Activated CD4-positive, alpha-beta T cell treated with anti-CD3 and anti-CD28 coated beads for 36 hours (primary cell): ENCODE measurements around the gene CHST9. TPM values are rescaled to one million over a fixed set of nuclear protein-coding genes. Genes with fewer than 3 reads are reported as not detected.
"Not testable (repeated sequence)": the region's sequence is repeated elsewhere in the genome, so short reads cannot be mapped to it uniquely, and the experiment has no call there.

Source experiments
- ATAC-seq: fragments of 200-7000 bp; cut with Tn5 transposase; one replicate; pipeline ENCODE4 v1.10.0; 2021; ENCODE audit warnings: mild to moderate bottlenecking, moderate library complexity
- CTCF ChIA-PET: fragments of 350-600 bp; sonication (Branson Sonifier 250); formaldehyde crosslinking; loops from one replicate; lab custom pipeline; 2021; ENCODE audit warnings: antibody characterized with exemption; lab: Charles Lee
- POLR2A ChIA-PET: fragments of 350-600 bp; sonication (Branson Sonifier 250); formaldehyde crosslinking; loops from one replicate; lab custom pipeline; 2021; ENCODE audit warnings: antibody characterized with exemption, inconsistent platforms; lab: Charles Lee
- DNase-seq: peaks from one replicate; pipeline ENCODE4 v3.0.0-alpha.2; 2020
- H3K27ac Mint-ChIP-seq: one replicate; pipeline ENCODE4 v1.8.0; 2021; ENCODE audit warnings: mixed read lengths
- H3K27me3 Mint-ChIP-seq: one replicate; pipeline ENCODE4 v1.8.0; 2021; ENCODE audit warnings: mixed read lengths
- H3K36me3 Mint-ChIP-seq: one replicate; pipeline ENCODE4 v1.8.0; 2021; ENCODE audit warnings: low read depth, mixed read lengths
- H3K4me1 Mint-ChIP-seq: one replicate; pipeline ENCODE4 v1.8.0; 2021; ENCODE audit warnings: mixed read lengths
- H3K4me3 Mint-ChIP-seq: one replicate; pipeline ENCODE4 v1.8.0; 2021; ENCODE audit warnings: mild to moderate bottlenecking, moderate library complexity, mixed read lengths
- H3K9me3 Mint-ChIP-seq: one replicate; pipeline ENCODE4 v1.8.0; 2021; ENCODE audit warnings: low read depth, mixed read lengths
- intact Hi-C, 2 experiments: fragments of 100-400 bp; cut with DNase I in 1 of 2; cut with micrococcal nuclease in 1 of 2; formaldehyde crosslinking; loops; one replicate each; pipeline versions ENCODE4 v1.14.2 to v1.15.1; 2022 to 2024; cut with DNase I, micrococcal nuclease
- total RNA-seq, 2 experiments: library from RNA; stranded (reverse); gene quantifications; one replicate each; pipeline ENCODE4 v1.2.3, GENCODE V29; 2021

CHST9 gene, protein sequence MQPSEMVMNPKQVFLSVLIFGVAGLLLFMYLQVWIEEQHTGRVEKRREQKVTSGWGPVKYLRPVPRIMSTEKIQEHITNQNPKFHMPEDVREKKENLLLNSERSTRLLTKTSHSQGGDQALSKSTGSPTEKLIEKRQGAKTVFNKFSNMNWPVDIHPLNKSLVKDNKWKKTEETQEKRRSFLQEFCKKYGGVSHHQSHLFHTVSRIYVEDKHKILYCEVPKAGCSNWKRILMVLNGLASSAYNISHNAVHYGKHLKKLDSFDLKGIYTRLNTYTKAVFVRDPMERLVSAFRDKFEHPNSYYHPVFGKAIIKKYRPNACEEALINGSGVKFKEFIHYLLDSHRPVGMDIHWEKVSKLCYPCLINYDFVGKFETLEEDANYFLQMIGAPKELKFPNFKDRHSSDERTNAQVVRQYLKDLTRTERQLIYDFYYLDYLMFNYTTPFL
- not detected for total RNA-seq

DNA sequence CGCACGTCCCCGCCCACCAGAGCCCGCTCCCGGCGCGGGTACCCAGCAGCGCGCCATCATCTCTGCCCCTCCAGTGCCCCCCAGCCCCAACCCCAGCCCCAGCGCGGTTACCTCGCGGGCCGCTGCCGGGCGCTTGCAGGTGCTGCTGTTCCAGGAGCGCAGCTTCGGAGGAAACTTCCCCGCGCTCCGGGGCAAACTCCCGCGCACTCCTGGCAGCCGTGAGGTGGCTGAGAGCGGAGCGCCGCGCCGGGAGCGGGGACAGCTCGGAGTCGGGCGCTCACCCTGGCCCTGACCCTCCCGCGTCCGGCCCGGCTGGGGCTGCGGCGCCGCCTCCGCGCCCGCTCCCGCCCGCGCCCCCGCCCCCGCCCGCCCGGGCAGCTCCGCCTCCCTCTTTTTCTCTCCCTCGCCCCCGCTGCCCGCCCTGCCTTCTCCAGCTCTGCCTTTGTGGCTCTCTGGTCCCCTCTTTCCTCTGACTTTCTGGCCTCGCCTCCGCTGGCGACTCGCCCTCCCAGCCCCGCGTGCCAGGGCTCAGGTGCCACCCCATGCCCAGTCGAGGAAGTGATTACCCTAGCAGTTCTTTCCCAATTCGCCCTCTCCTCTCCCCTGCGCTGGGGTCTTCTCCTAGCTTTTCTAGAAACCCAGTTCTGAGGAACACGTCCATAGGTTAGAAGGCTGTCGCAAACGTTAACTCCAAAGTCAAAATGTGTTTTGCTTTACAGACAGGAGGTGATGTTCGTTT lies at the start of gene CHST9:
Gene CHST9, minus strand, starts transcription at position 284 of the 739 bp plus-strand sequence. CDS start 42,499 bp downstream, outside the sequence.
- POLR2A ChIA-PET: no interaction called here
- CTCF ChIA-PET: no interaction called here
- ATAC-seq (no peak), DNase-seq (peak; percentile 4)
- H3K27me3 Mint-ChIP-seq: peaks cover 27% of the 10 kb centered on the region
- H3K4me3 Mint-ChIP-seq: no peak within 1 kb of the TSS
- no peaks in the 10 kb centered on the region for H3K9me3 Mint-ChIP-seq
- H3K27ac Mint-ChIP-seq: no peak within 1 kb of the TSS
- H3K4me1 Mint-ChIP-seq: peaks cover 2% of the 10 kb centered on the region
- no peaks in the 10 kb centered on the region for H3K36me3 Mint-ChIP-seq
- intact Hi-C loops: no loop called here

DNA sequence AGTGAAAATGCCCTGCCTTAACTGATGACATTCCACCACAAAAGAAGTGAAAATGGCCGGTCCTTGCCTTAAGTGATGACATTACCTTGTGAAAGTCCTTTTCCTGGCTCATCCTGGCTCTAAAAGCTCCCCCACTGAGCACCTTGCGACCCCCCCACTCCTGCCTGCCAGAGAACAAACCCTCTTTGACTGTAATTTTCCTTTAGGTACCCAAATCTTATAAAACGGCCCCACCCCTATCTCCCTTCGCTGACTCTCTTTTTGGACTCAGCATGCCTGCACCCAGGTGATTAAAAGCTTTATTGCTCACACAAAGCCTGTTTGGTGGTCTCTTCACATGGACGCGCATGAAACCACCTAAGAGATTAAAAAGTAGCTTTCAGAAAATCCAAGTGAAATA lies 47.2 kb upstream of the CHST9 start:
- H3K36me3 Mint-ChIP-seq, ATAC-seq, CTCF ChIA-PET, H3K27me3 Mint-ChIP-seq, DNase-seq, H3K9me3 Mint-ChIP-seq, POLR2A ChIA-PET, H3K27ac Mint-ChIP-seq, H3K4me3 Mint-ChIP-seq, H3K4me1 Mint-ChIP-seq: not testable (repeated sequence)
- intact Hi-C loops: loop anchor here in 1 of 2 experiments (5.0 kb wide), 1 partner anchor 50 kb away; no protein-coding TSS in a partner anchor

DNA sequence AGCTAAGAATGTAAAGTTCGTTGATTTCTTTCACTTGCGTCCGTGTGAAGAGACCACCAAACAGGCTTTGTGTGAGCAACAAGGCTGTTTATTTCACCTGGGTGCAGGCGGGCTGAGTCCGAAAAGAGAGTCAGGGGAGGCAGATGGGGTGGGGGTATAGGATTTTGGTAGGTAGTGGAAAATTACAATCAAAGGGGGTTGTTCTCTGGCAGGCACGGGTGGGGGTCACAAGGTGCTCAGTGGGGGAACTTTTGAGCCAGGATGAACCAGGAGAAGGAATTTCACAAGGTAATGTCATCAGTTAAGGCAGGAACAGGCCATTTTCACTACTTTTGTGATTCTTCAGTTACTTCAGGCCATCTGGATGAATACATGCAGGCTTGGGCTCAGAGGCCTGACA lies 46.6 kb upstream of the CHST9 start:
- CTCF ChIA-PET, ATAC-seq, POLR2A ChIA-PET, H3K27me3 Mint-ChIP-seq, H3K4me1 Mint-ChIP-seq, H3K27ac Mint-ChIP-seq, DNase-seq, H3K36me3 Mint-ChIP-seq, H3K9me3 Mint-ChIP-seq, H3K4me3 Mint-ChIP-seq: not testable (repeated sequence)
- intact Hi-C loops: loop anchor here in 1 of 2 experiments (5.0 kb wide), 1 partner anchor 49 kb away; no protein-coding TSS in a partner anchor

DNA sequence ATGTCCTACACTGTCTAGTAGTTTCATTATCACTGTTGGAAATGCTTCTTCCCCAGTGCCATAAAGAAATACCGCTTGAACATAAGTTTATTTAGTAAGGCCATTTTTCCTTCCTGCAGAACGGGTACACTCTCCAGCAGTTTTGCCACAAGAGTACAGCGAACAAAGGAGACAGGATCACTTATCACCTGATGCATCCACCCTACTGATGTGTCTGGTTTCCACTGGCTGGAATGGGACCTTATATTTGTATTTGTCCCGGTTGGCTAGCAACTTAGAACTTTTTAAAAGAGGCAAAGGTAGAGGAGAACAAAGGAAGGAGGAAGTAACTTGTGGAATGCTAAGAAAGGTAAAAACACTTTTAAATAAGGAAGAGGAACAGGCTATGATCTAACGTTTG lies 46.1 kb upstream of the CHST9 start:
- H3K36me3 Mint-ChIP-seq, DNase-seq, H3K4me1 Mint-ChIP-seq, H3K27ac Mint-ChIP-seq, H3K4me3 Mint-ChIP-seq, ATAC-seq, POLR2A ChIA-PET, CTCF ChIA-PET, H3K27me3 Mint-ChIP-seq, H3K9me3 Mint-ChIP-seq: not testable (repeated sequence)
- intact Hi-C loops: loop anchor here in 1 of 2 experiments (5.0 kb wide), 1 partner anchor 49 kb away; no protein-coding TSS in a partner anchor

DNA sequence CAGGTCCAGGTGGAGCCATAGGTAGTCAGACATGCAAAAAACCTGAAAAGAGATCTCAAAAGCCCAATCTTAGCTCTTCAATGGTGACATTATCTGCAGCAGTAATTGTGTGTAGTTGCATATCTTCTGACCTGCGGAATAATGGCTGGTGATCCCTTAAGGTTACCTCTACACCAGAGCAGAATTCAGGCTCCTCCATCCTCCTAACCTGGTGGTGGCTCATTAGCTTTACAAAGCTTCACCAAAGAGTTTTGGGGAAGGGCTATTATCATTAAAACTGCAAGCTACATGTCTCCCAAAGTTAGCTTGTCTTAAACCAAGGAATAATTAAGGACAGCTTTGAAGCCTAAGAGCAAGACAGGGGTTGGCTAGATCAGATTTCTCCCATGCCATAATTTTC lies 42.6 kb upstream of the CHST9 start:
- DNase-seq (no peak), ATAC-seq (no peak)
- intact Hi-C loops: no loop called here
- H3K36me3 Mint-ChIP-seq: no peaks in the 10 kb centered on the region
- CTCF ChIA-PET: interaction anchor here (0.5 to 0.7 kb wide), 2 partner anchors 226 to 962 kb away, joined by 3 read pairs; no protein-coding TSS in a partner anchor
- POLR2A ChIA-PET: interaction anchor here (0.7 kb wide), 1 partner anchor 278 kb away, joined by 3 read pairs; no protein-coding TSS in a partner anchor
- H3K27me3 Mint-ChIP-seq: no peaks in the 10 kb centered on the region
- no peak overlapping the region for H3K27ac Mint-ChIP-seq
- H3K9me3 Mint-ChIP-seq: peaks cover 2% of the 10 kb centered on the region
- H3K4me1 Mint-ChIP-seq: no peaks in the 10 kb centered on the region
- no peak overlapping the region for H3K4me3 Mint-ChIP-seq

DNA sequence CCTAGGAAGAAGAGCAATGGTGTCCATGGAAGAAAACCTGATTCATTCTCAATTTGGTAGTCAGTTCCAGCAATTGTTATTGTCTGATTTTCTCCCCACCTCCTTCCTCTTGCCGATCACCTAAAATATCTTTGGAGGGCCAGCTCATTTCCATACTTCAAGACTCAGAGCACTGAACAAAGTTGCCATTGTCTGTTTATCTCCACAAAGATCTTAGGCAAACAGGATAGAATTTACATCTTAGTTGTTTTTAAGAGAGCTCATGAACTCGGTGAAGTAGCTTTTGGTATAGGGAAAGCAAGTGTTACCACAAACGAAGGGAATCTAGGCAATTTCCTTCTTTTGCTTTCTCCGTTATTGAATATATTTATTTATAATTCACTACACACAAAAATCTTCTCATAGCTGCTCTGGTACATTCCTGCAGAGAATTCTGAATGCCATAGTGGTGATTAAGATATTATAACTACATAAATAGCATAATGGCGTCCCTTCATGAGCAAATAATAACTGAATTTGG lies 41.5 kb upstream of the CHST9 start:
- Mint-ChIP-seq H3K4me1 (no peaks in the 10 kb centered on the region), H3K27me3 (no peaks in the 10 kb centered on the region), H3K9me3 (peaks cover 2% of the 10 kb centered on the region), H3K36me3 (no peaks in the 10 kb centered on the region), H3K27ac (no peak overlapping the region), H3K4me3 (no peak overlapping the region)
- intact Hi-C loops: no loop called here
- ChIA-PET CTCF (no interaction called here), POLR2A (no interaction called here)
- ATAC-seq (no peak), DNase-seq (no peak)

DNA sequence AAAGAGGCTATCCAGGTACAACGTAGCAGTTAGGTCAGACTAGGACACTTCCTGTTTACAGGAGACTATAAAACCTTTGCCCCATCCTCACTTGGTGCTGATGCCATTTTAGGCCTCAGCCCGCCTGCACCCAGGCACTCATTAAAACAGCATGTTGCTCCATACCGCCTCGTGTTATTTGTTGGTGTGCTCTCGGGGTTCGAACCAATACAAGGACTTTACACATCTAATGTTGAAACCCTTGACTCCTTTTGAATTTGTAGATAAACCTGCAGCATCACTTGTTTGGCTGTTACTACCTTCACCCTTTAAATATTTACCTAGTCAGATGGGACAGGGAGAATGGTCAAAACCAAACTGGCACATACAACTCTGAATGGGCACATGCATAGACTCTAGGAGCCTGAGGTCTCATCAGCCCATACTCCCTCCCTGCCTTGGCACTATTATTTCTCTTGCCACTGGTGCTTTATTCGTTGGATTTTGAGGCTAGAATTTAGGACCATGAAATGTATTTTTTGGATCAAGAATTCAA lies 40.9 kb upstream of the CHST9 start:
- ChIA-PET CTCF (no interaction called here), POLR2A (no interaction called here)
- ATAC-seq: no peak

DNA sequence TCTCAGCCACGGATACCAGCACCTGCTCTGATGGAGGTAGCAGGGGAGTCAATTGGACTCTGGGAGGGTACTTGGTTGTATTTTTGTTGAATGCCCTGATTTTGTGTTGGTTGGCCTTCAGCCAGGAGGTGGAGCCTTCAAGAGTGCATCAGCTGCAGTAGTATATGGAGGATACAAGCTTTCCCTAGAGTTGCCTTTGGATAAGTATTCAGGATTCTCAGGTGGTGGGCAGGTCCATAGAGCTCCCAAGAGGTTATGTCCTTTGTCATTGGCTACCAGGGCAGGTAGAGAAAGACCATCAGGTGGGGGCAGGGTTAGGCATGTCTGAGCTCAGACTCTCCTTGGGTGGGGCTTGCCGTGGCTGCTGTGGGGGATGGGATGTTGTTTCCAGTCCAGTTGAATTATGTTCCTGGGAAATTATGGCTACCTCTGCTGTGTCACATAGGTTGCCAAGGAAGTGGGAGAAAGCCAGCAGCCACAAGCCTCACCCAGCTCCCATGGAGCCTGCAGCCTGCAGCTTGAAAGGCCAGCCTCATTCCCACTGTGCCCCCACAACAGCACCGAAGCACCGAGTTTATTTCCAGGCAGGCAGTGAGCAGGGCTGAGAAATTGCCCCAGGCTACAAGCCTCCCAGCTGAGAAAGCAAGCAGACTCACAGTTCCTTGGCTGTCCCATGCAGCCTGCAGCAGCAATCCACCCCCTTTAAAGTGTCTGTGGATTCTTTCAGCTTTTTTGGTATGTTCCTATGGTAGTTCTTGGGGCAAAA lies 38.6 kb upstream of the CHST9 start:
- Mint-ChIP-seq H3K4me3 (no peak overlapping the region), H3K4me1 (no peaks in the 10 kb centered on the region), H3K9me3 (peaks cover 2% of the 10 kb centered on the region), H3K27ac (no peak overlapping the region), H3K27me3 (no peaks in the 10 kb centered on the region), H3K36me3 (no peaks in the 10 kb centered on the region)
- DNase-seq (no peak), ATAC-seq (no peak)
- CTCF ChIA-PET: no interaction called here
- POLR2A ChIA-PET: no interaction called here
- intact Hi-C loops: no loop called here

More for the DNA sequence above, 40.9 kb upstream of the CHST9 start:
- Mint-ChIP-seq H3K9me3 (peaks cover 2% of the 10 kb centered on the region), H3K4me3 (no peak overlapping the region), H3K36me3 (no peaks in the 10 kb centered on the region), H3K27ac (no peak overlapping the region), H3K4me1 (no peaks in the 10 kb centered on the region), H3K27me3 (no peaks in the 10 kb centered on the region)
- intact Hi-C loops: no loop called here
- no peak for DNase-seq

DNA sequence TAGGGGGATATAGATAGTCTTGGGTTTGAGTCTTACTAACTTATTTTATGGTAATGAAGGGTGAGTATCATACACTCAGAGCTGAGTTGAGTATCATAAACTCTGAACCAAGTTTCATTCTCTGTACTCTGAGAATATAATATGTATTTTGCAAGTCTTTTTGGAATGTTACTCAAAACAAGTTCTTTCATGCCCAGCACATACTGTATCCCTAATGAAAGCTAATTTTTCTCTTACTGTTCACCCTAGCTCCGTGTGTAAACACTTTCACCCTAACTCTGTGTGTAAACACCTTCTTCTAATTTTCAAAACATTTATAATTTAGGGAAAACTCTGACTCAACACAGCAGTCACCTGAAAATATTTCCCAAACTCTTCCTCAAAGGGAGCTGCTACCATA lies 29.7 kb upstream of the CHST9 start:
- Mint-ChIP-seq H3K27ac (no peak overlapping the region), H3K4me3 (no peak overlapping the region), H3K27me3 (no peaks in the 10 kb centered on the region), H3K4me1 (no peaks in the 10 kb centered on the region), H3K9me3 (peaks cover 7% of the 10 kb centered on the region), H3K36me3 (no peaks in the 10 kb centered on the region)
- POLR2A ChIA-PET: no interaction called here
- CTCF ChIA-PET: no interaction called here
- intact Hi-C loops: no loop called here
- ATAC-seq: no peak
- no peak for DNase-seq

DNA sequence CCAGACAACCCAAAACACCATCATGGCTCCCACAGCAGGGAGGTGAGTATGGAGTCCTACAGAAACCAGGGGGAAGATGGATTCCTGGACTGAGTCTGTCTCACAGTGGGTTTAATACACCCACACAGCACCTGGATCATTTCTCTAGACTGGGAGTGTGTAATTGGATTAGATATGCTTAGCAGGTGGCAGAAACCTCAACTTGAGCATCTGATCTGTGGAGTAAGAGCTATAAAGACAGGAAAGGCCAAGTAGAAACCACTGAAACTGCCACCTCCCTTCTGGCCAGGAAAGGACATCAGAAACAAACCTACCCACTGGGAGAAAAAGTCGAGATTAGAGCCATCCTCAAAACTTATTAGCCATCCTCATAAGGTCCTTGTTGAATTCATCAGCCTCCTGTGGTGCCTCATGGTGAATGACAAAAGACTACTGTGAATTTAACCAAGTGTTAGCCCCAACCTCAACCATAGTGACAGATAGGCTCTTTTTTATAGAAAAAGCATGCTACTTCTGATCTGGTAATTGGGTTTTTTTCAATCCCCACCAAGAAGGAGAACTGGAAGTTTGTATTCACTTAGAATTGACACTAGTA lies 28.1 kb upstream of the CHST9 start:
- H3K27ac Mint-ChIP-seq: no peak overlapping the region
- CTCF ChIA-PET: no interaction called here
- POLR2A ChIA-PET: no interaction called here
- no peaks in the 10 kb centered on the region for H3K4me1 Mint-ChIP-seq
- DNase-seq (no peak), ATAC-seq (no peak)
- peaks cover 9% of the 10 kb centered on the region for H3K9me3 Mint-ChIP-seq
- no peak overlapping the region for H3K4me3 Mint-ChIP-seq
- intact Hi-C loops: no loop called here
- no peaks in the 10 kb centered on the region for H3K36me3 Mint-ChIP-seq
- H3K27me3 Mint-ChIP-seq: no peaks in the 10 kb centered on the region

DNA sequence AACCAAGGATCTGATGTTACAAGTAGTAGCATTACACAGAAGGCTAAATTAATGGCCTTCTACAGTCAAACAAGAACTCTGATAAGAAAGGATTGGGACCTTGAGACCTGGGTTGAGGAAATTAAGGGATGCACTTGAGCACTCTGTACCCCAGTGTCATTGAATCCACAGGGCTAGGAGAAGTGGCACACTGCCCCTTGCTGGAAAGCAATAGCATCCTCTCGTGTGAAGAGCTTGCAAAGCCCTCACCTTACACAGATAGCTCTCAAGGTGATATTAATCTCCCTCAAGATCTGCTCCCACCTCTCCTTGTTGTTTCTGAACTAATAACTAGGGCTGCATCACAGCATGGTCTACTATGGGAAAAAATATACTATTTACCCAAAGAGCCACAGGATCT lies 26.5 kb upstream of the CHST9 start:
- DNase-seq (no peak), ATAC-seq (no peak)
- intact Hi-C loops: no loop called here
- H3K9me3 Mint-ChIP-seq: peaks cover 9% of the 10 kb centered on the region
- H3K4me3 Mint-ChIP-seq: no peak overlapping the region
- no peaks in the 10 kb centered on the region for H3K4me1 Mint-ChIP-seq
- ChIA-PET POLR2A (no interaction called here), CTCF (no interaction called here)
- no peaks in the 10 kb centered on the region for H3K36me3 Mint-ChIP-seq
- H3K27me3 Mint-ChIP-seq: no peaks in the 10 kb centered on the region
- no peak overlapping the region for H3K27ac Mint-ChIP-seq
